HG03159 (cell line): ENCODE data around the gene AADAT.
"Not testable (repeated sequence)": the region's sequence is repeated elsewhere in the genome, so short reads cannot be mapped to it uniquely, and the experiment has no call there.

ENCODE experiments used
- ATAC-seq: cut with Tn5 transposase; IDR thresholded peaks from one replicate; pipeline ENCODE4 v1.9.1; 2021; ENCODE audit warnings: mild to moderate bottlenecking, moderate library complexity; ENCODE audit not compliant: unreplicated experiment

The AADAT gene

DNA sequence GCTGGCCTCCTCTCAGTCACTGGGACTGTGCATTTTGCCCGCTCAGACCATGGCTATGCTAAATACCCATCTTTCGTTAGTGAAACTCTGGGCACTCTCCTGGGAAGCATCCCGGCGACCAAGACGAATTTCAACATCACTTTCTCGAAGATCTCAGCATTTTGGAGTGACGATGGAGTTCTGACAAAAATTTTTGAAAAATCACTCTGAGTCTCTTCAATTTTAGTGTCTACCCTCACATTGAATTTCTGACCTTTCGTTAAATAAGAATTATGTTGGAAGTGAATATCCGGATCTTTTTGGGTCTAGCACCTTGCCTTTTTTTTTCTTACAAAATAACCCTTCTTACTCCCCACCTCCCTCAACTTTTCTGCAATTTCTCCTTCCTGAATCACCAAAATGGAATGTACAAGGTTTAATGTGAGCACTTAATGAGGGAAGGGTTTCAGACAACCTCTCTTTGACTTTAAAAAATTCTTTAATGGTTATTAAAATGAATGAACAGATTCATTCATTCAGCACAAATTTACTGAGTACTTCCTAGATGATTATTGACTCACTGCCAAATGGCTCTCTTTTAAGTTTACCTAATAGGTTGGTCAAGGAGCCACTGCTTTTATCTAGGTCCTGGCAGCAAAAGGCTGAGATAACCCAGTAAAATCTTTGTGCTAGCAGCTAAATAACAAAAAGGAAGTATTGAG is 746 bp upstream of the AADAT start:
- no peak for ATAC-seq

- ATAC-seq: peak; percentile 11
Measured at GRCh38 chr4:170089274-170089667, 485 bp downstream of the AADAT start.

GRCh38 chr4:170088716-170089115 is 1.0 kb downstream of the AADAT start:
- no peak for ATAC-seq

DNA sequence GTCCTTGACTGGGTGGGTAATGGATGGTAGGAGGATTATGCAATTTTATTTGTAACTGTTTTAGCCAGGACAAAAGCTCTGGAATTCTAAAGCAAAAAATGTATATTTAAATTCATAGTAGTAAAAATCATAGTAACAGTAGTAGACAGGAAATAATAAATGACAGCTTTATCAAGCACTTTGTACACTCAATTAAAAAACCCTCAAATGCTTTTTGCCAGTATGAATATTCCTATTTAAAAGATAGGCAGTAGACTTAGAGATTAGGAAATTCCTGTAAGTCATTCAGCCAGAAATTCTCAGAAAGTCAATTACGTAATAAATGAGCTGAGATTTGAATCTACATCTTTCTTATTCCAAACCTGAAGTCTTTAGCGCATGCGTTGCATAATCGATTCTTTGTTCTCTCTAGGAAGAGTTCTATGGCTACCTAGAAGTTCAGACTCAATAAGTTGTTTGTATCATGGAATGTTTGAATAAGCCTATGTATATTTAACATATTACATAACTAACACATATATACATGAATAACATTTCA is 2.5 kb downstream of the AADAT start:
- ATAC-seq: no peak

DNA sequence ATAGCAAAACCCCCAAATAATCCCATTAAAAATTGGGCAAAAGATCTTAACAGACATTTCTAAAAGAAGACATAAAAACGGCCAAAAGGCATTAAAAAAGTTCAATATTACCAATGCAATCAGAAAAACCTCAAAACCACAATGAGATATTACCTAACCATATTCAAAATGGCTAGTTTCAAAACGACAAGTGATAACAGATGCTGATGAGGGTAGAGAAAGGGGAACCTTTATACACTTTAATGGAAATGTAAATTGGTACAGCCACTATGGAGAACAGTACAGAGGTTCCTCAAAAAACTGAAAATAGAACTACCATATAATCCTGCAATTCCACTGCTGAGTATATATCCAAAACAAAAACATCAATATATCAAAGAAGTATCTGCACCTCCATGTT is 6.2 kb downstream of the AADAT start:
- ATAC-seq: no peak

DNA sequence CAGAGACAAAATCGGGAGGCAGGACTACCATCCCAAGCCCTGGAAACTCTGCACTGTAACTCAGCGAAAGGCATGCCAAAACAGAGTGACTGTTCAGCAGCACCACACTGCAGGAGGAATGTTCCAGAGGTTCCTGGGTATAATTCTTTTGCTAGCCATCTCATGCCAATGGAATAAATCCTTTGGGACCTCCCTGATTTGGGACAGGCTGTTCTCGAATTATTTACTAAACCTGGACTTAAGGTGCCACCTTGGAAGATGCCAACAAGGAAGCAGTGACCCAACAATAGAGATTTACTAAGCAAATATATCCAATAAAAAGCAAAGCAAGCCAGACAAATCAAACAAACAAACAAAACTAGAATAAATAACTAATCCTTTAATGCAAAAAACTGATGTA is 9.3 kb downstream of the AADAT start:
- no peak for ATAC-seq

GRCh38 chr4:170079981-170080380 is 9.8 kb downstream of the AADAT start:
- ATAC-seq: no peak

DNA sequence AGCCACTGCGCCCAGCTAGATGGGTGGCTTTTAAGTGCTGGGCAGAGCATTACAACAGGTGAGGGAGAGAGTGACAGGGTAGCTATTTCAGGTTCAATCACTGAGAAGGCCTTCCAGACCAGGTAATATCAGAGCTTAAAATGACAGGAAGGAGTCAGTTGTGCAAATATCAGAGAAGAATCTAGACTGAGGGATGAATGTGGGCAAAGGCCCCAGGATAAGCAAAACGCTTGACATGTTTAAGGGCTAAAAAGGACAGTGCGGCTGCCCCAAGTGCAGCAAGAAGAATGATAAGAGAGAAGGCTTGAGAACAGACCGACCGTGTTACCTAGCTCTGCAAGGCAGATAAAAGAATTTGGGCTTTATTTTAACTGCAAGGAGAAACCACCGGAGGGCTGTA is 18.6 kb downstream of the AADAT start:
- no peak for ATAC-seq

DNA sequence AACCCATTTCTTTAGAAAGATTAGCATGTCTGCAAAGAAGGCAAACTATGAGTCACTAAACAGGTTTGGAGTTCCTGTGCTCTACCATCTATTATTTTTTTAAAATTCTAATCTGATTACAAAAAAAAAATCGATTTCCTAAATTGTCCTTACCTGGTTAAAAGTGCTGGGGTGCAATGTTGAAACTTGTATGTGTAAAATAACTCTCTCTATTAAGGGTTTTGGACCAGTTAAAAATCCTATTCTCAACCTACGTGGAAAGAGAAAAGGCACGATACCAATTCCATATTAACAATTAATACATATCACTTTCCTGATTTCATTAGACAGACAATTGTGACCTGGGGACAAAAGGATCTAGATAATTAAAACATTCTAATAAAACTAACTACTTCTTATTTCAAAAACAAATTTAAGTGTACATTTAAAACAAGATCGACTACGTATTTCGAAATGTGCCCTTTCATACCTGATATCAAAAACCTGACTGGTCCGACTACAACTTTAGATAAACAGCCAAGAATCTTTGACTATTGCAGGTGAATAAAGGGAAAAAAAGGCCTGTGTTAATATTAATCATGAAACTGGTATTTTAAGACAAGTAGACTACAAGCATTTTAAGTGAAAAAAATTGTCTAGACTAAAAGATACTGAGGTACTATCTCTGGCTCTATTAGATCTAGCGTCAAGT is 21.2 kb downstream of the AADAT start:
- no peak for ATAC-seq

DNA sequence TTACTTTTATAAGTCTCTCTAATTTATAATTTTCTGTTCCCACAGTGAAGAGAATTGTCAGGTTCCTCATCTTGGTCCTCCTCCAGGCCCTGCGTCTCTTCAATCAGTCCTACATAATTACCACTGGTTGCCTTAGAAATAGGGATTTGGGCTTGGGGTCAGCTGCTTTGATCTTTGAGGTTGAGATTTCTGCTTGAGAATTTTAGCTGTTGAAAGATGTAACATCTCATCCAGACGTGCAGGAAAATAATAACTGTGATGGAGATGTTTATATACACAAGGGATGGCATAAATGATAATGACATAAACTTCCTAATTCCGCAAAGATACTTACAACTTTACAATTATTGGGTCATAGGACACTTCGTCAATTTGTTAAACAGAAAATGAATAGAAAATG is 30.3 kb downstream of the AADAT start:
- ATAC-seq: no peak

DNA sequence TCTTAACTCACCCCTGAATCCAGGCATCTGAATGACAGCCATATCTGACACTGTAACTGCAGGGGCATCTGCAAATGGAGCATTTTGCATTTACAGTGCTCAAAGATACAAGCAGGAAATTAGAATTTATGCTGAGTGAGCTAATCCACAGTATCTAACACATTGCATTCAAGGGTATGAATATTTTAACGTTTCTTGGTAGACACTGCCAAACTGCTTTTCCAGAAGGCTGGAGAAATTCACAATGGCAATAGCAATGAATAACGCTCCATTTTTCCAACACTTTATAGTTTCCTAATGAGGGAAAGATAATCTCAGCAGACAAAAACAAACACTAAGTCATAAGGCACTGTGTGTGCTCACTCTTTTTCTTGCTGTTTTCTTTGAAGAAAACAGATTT is 30.9 kb downstream of the AADAT start:
- no peak for ATAC-seq

- no peak for ATAC-seq
Measured at GRCh38 chr4:170057866-170058265, 31.9 kb downstream of the AADAT start.

GRCh38 chr4:170052919-170053318 is 36.8 kb downstream of the AADAT start:
- ATAC-seq: no peak

DNA sequence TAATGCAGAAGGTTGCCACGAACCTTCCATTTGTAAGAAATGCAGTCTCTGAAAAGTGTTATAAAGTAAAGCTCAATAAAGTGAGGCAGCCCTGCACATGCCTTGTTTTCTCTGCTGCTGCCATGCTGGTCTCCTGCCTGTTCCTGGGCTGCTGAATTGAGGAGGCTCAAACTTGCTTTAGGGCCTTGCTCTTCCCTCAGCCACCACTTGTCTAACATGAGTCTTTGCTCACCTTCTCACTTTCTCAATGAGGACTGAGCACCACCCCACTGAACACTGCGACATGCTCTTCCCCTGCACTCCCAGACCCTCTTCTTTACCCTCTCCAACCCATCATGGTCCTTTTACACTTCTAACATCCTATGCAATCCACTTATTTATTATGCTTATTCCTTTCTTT is 38.4 kb downstream of the AADAT start:
- no peak for ATAC-seq

- no peak for ATAC-seq
Measured at GRCh38 chr4:170049766-170050165, 40.0 kb downstream of the AADAT start.

DNA sequence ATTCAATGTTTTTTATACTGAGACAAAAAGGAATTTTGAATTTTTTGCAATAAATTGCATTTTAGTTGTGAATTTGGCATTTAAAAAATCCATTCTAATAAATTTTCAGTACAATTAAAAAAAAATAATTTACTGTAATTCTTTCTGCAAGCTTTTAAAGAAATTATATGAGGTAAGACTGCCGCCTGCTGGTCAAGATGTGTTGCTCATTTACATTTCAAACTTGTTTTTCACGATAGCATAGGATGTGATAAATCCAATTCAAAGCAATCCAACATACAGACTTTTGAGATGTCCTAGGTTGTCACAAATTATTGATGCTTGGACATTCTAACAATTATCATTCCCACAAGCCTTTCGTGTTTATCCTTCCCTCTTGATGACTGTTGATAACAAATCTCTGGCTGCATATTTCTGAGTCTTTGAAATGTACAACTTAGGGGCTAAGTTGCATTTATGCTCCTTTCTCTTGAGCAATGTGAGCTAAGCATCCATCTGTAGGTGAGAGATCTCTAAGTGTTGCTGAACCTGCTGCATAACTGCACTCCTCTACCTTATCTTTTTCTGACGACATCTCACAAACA is 41.9 kb downstream of the AADAT start:
- peak; percentile 64 for ATAC-seq

GRCh38 chr4:170046156-170046555 is 43.6 kb downstream of the AADAT start:
- not testable (repeated sequence) for ATAC-seq

- ATAC-seq: no peak
Measured at GRCh38 chr4:170040031-170040680, 49.6 kb downstream of the AADAT start.

GRCh38 chr4:170038769-170039168 is 51.0 kb downstream of the AADAT start:
- no peak for ATAC-seq

DNA sequence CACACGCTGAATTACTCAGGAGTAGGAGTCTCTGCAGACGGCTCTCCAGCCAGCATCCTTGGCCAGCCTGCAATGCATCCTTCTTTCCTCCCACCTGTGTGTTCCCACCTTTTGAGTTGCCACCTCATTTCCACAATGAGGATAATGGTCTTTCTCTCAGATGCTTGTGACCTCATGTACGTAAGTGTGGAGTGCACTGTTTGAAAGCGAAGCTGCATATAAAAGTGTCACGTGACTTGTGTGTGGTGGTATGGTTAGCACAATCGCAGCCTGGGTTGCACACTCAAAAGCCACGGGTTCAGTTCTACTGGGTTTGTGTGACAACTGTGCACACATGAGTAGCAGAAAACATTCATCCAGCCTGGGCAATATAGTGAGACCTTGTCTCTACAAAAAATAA is 51.5 kb downstream of the AADAT start:
- no peak for ATAC-seq

GRCh38 chr4:170037481-170037880 is 52.3 kb downstream of the AADAT start:
- no peak for ATAC-seq

DNA sequence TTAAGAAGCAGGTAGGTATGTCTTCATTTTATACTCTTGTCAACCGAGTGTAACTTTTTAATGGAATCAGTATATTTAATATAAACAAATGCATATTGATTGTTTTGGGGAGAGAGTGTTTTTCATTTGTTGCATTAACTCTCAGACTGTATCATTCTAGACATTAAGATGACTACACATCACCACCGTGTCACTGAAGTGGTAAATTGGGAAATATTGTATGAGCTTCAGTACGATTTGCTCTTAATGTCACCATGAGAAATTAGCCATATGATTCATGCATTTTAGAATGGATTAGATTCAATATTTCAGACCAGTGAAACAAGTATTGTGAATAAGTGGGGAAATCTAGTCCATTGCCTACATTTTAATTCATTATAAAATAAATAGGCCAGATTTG is 53.9 kb downstream of the AADAT start:
- ATAC-seq: no peak
